Testis (tissue), 3 donors: ENCODE data around the gene GRID1. TPM values are rescaled to one million over a fixed set of nuclear protein-coding genes. Genes with fewer than 3 reads are reported as not detected.

Experiments
- DNase-seq: peaks from one replicate; pipeline ENCODE4 v3.0.0-alpha.2; 2019
- H3K27ac ChIP-seq, 2 donors: fragments of 200-600 bp; sonication (generic); one replicate each; pipeline ENCODE4 v1.5.1; 2019
- H3K27me3 ChIP-seq: fragments of 200-600 bp; sonication (generic); one replicate; pipeline ENCODE4 v1.5.1; 2019
- H3K36me3 ChIP-seq: fragments of 200-600 bp; sonication (generic); one replicate; pipeline ENCODE4 v1.5.1; 2017; ENCODE audit warnings: low read depth; ENCODE audit errors: missing control alignments
- H3K4me1 ChIP-seq: fragments of 200-600 bp; sonication (generic); one replicate; pipeline ENCODE4 v1.5.1; 2019
- H3K4me3 ChIP-seq, 2 donors: fragments of 200-600 bp; sonication (generic); one replicate each; pipeline ENCODE4 v1.5.1; 2017 to 2019
- H3K9me3 ChIP-seq: fragments of 200-600 bp; sonication (generic); one replicate; pipeline ENCODE4 v1.5.1; 2017
- POLR2A ChIP-seq: fragments of 450-650 bp; IDR thresholded peaks from one replicate; pipeline ENCODE4 v1.6.1; 2017; ENCODE audit warnings: antibody characterized with exemption, mild to moderate bottlenecking, moderate library complexity
- WGBS, 2 donors: methylation state at CpG; one replicate each; pipeline ENCODE4 v1.1.5; 2018; 5-methylcytosine and 5-hydroxymethylcytosine counted together
- intact Hi-C: fragments of 100-400 bp; cut with DNase I; formaldehyde crosslinking; loops from one replicate; pipeline ENCODE4 v1.15.1; 2023; ENCODE audit warnings: low total_unique reads
- polyA plus RNA-seq: library from polyadenylated mRNA; stranded (reverse); fragments of 350-450 nt; fragmentation: Illumina TruSeq; extraction: RNeasy Lipid Tissue Mini Kit (QIAGEN cat#74804); gene quantifications from one replicate; pipeline ENCODE4 v1.2.3, GENCODE V29; 2014; ENCODE audit warnings: low read depth, low replicate concordance; ENCODE audit not compliant: insufficient read depth
- total RNA-seq, 2 donors: library from RNA; depleted of rRNA; stranded (reverse); fragments of >200 nt; gene quantifications; one replicate each; pipeline ENCODE4 v1.2.3, GENCODE V29; 2016
- TF ChIP-seq, protein P1 (sequence below), 3 experiments: fragments of 450-650 bp in 2 of 3; fragments of 200-600 bp in 1 of 3; sonication (generic) in 1 of 3; IDR thresholded peaks; one replicate each; pipeline ENCODE4 v1.5.1; 2016 to 2019; ENCODE audit warnings: antibody characterized with exemption in 3 of 3, mild to moderate bottlenecking in 2 of 3, moderate library complexity in 1 of 3

Gene GRID1
- total and polyA plus RNA-seq, 3 donors from 2014 or later: 7.4 to 16.7 (median 8.1) TPM

DNA sequence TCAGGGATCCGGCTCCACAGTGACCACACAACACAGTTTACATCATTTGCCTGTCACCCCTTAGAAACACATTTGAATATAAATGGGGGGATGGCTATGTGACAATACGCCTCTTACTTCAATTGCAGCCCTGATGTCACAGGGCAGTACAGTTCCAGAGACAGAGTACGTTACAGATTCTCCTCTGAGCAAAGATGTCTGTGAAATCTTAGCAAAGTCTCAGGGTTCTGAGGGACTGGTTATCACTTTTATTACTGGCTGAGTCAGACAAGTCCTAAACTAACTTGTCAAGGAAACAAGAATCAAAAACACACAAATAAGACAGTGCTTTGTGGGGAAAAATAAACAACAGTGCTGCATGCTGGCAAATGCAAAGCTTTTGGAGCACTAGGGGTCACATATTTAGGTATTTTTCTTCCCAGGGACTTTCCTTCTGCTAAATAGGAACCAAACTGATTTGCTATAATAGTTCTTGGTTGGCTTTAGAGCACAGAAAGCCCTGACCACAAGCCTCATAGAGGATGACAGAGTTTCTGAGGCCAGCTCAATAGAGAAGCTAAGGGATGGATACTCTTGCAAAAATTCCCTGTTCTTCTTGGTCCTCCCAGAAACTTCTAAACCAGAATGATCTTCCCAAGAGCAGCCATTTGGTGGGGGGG, 501.6 kb downstream of the GRID1 start:
- no peak for DNase-seq
- Histone ChIP-seq H3K4me1 (no peaks in the 10 kb centered on the region), H3K27me3 (no peaks in the 10 kb centered on the region), H3K36me3 (no peaks in the 10 kb centered on the region), H3K27ac (no peak overlapping the region), H3K4me3 (no peak overlapping the region), H3K9me3 (no peaks in the 10 kb centered on the region)
- WGBS, 2 donors: 92% methylated on average over 3 of the region's 3 CpGs
- intact Hi-C loops: no loop called here
- TF ChIP-seq, protein P1, sequence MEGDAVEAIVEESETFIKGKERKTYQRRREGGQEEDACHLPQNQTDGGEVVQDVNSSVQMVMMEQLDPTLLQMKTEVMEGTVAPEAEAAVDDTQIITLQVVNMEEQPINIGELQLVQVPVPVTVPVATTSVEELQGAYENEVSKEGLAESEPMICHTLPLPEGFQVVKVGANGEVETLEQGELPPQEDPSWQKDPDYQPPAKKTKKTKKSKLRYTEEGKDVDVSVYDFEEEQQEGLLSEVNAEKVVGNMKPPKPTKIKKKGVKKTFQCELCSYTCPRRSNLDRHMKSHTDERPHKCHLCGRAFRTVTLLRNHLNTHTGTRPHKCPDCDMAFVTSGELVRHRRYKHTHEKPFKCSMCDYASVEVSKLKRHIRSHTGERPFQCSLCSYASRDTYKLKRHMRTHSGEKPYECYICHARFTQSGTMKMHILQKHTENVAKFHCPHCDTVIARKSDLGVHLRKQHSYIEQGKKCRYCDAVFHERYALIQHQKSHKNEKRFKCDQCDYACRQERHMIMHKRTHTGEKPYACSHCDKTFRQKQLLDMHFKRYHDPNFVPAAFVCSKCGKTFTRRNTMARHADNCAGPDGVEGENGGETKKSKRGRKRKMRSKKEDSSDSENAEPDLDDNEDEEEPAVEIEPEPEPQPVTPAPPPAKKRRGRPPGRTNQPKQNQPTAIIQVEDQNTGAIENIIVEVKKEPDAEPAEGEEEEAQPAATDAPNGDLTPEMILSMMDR (IDR thresholded peaks at IDR 0.05): no peak
- TF ChIP-seq POLR2A: no peak

DNA sequence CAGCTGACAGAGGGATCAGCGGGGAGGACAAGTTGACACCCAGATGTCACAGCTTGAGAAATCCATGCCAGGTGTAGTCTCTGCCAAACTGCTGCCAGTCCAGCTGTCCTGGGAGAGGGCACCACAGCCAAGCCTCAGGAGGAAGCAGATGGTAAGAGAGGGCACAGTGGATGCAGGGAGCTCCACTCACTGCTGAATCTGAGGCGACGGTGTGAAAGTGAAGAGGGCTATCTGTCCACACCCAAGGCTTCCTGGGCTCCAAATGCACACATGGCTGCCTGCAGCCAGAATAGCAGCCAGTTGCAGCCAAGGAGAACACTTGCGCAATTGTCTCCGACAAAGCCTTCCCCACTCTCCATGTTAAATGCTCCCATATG, 502.4 kb downstream of the GRID1 start:
- TF ChIP-seq POLR2A: no peak
- TF ChIP-seq, protein P1 (IDR thresholded peaks at IDR 0.05): no peak
- no peaks in the 10 kb centered on the region for H3K9me3 ChIP-seq
- H3K27ac ChIP-seq: no peak overlapping the region
- no peak overlapping the region for H3K4me3 ChIP-seq
- DNase-seq: no peak
- no peaks in the 10 kb centered on the region for H3K27me3 ChIP-seq
- no peaks in the 10 kb centered on the region for H3K36me3 ChIP-seq
- H3K4me1 ChIP-seq: no peaks in the 10 kb centered on the region
- intact Hi-C loops: no loop called here
- 88 to 92% methylated on average over 5 of the region's 5 CpGs for WGBS, 2 donors

DNA sequence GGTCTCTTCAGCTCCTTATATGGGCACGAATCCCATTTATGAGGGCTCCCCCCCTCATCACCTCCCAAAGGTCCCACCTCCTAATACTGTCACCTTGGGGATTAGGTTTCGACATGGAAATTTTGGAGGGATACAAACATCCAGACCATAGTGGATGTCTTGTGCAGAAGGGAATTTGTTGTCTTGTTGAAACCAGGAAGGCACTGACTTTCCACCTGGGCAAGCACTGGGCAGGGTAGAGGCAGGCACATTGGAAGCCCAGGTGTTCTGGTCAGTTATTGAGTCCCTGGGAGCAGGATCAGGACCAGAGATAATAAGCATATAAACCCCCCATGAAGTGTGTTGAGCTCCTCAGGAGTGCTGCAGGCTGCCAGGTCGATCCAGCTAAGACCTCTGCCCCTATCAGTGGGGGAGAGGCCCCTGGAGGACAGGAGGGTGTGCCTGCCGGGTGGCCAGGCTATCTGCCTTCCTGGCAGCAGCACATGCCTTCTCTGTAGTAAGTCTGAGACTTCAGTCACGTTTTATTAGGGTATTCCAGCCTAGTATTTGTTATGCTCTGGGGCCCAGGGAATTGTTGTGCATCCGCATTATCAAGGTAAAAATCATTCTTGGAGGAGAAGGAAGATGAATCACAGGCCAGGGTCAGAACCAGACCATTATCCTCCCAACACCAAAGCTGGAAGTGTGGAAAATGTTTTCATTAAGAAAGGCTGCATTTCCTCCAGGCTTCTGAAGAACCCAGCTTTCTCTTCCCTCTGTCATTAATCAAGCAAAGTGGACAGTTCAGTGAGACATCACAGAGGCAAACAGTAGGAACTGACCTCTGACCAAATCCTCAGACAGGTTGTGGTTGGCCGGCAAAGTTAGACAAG, 503.1 kb downstream of the GRID1 start:
- Histone ChIP-seq H3K27ac (no peak overlapping the region), H3K36me3 (no peaks in the 10 kb centered on the region), H3K9me3 (no peaks in the 10 kb centered on the region), H3K27me3 (no peaks in the 10 kb centered on the region), H3K4me1 (no peaks in the 10 kb centered on the region), H3K4me3 (no peak overlapping the region)
- 66 to 69% methylated on average over 7 of the region's 7 CpGs for WGBS, 2 donors
- intact Hi-C loops: no loop called here
- DNase-seq: no peak
- TF ChIP-seq POLR2A: no peak
- TF ChIP-seq, protein P1 (IDR thresholded peaks at IDR 0.05): no peak

DNA sequence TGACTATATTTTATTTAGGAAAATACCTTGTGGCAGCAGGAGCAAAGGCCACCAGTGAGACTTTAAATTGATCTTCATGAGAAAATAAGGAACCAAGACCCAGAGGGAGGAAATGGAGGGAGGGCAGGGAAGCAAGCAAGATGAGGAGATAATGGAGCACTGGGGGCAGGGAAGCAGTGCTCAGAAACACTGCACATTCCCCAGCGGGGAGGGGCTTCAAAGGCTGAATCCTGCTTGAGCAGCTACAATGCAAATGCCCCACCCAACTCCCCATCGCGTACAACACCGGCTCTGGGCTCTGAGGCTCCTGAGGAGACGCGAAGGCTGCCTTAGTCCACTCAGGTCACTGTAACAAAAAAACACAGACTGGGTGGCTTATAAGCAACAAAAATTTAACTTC, 503.8 kb downstream of the GRID1 start:
- DNase-seq: no peak
- no peaks in the 10 kb centered on the region for H3K36me3 ChIP-seq
- H3K4me1 ChIP-seq: no peaks in the 10 kb centered on the region
- H3K9me3 ChIP-seq: no peaks in the 10 kb centered on the region
- H3K27ac ChIP-seq: no peak overlapping the region
- 78 to 85% methylated on average over 6 of the region's 6 CpGs for WGBS, 2 donors
- intact Hi-C loops: no loop called here
- TF ChIP-seq, protein P1 (IDR thresholded peaks at IDR 0.05): no peak
- no peak for TF ChIP-seq POLR2A
- H3K4me3 ChIP-seq: no peak overlapping the region
- no peaks in the 10 kb centered on the region for H3K27me3 ChIP-seq
